ENCODE measurements around the gene COL1A2.

The COL1A2 gene

DNA sequence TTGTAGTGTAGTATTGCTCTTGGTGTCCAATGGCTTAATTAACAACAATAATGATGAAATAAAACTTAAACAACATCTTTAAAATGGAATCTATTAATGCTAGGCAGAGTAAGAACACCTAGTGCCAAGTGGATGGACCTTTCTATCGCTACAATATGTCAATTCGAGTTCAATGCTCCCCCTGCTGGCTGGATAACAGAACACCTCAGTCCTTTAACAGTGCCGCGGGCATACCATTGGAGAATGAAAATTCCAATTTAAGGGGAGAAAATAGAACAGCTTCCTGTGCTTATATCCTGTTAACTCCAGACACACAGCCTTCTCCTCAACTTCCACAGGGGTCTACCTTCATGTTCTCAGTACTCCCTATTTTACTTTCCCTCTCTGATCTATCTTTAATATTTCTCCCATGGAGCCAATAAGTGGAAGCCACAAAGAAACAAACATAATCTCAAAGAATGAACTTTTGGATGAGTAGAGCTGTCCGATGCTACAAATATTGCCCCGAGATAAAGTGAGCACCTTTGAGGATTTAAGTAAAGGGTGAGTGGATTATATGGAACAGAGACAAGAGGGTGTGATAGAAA lies 41.4 kb downstream of the COL1A2 start:
- peak; percentile 61 for DNase-seq (ENCODE audit: low spot score)

- no peak for DNase-seq (ENCODE audit: low spot score)
Measured at GRCh38 chr7:94436700-94437099, 42.0 kb downstream of the COL1A2 start.

- DNase-seq (ENCODE audit: low spot score): no peak
Measured at GRCh38 chr7:94439893-94440381, 45.2 kb downstream of the COL1A2 start.

- DNase-seq (ENCODE audit: low spot score): no peak
Measured at GRCh38 chr7:94440451-94441039, 45.9 kb downstream of the COL1A2 start.

DNA sequence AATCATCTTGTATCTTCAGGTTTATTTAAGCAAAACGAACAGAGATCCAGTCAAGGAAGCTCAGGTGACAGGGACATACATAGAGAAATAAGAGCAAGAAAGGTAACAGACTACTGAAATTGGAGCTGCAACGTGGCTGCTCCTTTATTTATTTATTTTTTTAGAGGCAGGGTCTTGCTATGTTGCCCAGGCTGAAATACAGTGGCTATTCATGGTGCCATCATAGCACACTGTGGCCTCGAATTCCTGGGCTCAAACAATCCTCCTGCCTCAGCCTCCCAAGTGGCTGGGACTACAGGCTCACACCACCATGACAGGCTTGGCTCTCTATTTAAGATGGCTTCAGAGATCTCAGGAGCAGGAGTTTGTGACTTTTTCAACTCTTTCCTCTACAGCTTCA lies 46.4 kb downstream of the COL1A2 start:
- DNase-seq (ENCODE audit: low spot score): no peak

- DNase-seq (ENCODE audit: low spot score): no peak
Measured at GRCh38 chr7:94442639-94443038, 47.9 kb downstream of the COL1A2 start.

DNA sequence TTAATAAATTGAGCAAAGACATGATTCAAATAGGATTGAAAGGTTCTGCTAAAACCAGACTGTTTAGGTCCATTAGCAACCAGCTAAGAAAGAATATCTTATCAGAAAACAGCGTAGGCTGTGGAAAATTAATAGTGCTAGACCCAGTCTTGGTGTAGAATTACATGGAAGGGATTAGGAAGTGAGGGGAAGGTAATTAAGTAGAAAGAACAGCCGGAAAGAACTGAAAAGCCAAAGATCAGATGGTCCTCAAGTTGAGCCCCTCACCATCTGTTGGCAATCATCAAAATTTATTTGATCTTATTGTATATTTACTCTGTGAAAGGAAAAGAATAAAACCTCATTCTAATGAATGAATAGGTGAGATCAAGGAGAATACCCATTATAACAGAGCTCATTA lies 50.1 kb downstream of the COL1A2 start:
- no peak for DNase-seq (ENCODE audit: low spot score)

DNA sequence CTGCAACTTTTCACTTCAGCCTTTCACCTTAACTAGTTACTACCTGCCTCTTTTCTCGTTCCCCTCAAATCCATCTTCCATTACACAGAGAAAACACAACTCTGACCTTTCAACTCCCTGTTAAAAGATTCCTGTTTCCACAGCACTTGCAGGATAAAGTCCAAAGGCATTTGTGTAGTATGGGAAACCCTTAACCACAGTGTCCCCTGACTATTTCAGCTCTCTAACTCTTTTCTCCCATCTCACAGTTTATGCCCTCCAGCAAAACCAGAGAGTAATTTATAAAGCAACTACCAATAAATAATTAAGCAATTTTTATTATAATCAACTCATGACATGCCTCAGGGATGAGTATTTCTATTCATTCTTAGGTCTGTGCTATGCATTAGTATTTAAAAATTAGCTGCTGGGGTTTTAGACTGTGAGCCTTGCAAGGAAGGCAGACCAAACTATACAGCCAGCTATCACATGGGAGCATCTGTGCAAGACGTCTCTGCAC lies 51.0 kb downstream of the COL1A2 start:
- no peak for DNase-seq (ENCODE audit: low spot score)

GRCh38 chr7:94446308-94446707 lies 51.6 kb downstream of the COL1A2 start:
- DNase-seq (ENCODE audit: low spot score): no peak

- peak; percentile 30 for DNase-seq (ENCODE audit: low spot score)
Measured at GRCh38 chr7:94449151-94449725, 54.5 kb downstream of the COL1A2 start.

DNA sequence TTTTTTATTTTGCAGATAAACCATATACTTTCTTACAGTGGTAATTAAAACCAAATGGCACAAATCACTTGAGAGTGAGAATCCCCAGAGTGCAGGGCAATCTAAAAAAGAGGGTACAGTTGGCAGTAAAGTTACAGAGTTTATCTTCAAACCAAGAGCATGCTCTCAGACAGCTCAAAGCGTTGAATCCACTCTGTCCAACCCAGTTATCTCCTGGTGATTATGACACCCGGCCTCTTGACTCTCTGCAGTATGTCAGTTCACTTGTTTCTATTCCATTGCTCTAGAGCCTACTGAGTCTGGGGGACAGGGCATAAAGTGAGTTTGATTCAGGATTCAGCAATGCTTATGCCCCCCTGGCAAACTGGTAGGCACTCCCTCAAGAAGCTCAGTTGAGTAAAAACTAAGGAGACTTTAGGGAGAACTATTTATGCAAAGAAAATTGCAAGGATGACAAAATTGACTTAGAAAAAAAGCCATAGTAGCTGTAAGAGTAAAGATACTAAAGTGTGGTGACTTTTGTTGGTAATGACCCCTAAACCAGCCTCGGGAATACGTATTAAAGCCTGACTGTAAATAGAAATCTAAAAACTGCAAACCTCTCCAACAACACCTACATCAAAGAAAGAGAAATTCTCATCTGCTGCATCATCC lies 55.5 kb downstream of the COL1A2 start:
- no peak for DNase-seq (ENCODE audit: low spot score)

DNA sequence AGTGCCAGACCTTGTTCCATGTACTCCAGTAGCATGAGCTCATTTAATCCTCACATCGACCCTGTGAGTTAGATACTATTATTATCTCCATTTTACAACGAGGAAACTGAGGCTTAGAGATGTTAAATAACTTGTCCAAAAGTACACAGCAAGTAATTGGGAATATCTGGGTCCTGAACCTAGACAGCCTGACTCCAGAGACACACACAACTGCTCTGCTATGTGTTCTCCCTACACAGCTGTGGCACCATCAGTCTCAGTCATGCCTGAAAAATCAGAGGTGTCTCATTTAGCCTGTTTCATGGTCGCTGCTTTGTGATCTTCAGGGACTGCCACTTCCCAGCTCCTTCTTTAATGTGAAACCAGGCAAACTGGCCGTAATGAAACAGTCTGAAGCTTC lies 56.5 kb downstream of the COL1A2 start:
- DNase-seq (ENCODE audit: low spot score): no peak

DNA sequence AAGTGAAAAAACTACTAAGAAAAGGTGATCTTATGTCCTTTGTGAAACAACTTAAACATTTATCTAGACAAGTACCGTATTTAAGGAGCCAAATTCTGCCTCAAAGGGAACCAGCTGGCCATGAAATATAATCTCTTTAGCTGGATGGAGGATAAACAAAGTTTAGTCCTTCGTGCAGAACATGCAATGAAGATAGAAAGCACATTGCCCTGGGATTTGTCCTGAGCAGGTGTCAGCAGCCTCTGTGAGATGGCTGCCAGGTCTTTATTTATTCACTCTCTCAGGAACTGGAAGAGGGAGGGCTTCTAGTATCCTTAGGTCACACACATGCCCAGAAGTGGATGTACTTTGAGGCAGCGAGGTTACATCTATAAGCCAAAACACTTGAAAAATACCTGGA lies 57.5 kb downstream of the COL1A2 start:
- no peak for DNase-seq (ENCODE audit: low spot score)

GRCh38 chr7:94453898-94454297 lies 59.2 kb downstream of the COL1A2 start:
- no peak for DNase-seq (ENCODE audit: low spot score)

DNA sequence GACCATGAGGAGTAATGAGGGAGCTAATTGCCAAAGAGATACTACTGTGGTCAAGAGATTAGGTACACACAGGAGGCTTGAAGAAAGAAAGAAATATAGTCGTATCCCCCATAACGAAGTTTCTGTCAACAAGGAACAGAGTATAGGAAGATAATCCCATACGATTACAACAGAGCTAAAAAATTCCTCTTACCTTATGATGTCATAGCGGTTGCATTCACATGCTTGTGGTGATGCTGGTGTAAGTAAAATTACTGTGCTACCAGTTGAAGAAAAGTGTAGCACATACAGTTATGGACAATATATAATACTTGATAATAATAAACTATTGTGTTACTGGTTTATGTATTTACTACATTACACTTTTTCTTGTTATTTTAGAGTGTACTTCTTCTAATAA lies 63.3 kb downstream of the COL1A2 start:
- DNase-seq (ENCODE audit: low spot score): no peak

- DNase-seq (ENCODE audit: low spot score): no peak
Measured at GRCh38 chr7:94466516-94466915, 71.8 kb downstream of the COL1A2 start.

DNA sequence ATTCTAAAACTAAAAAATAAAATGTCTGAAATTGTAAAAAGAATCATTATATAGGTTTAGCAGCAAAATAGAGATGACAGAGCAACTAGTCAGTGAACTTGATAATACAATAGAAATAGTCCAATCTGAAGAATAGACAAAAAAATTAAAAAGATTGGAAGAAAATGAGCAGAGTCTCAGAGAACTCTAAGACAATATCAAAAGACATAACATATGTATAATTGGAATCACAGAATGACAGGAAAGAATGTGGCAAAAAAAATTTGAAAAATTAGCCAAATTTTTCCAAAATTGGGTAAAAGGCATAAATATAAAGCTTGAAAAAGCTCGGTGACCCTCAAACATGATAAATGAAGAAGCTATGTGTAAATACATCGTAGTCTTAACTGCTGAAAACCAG lies 76.9 kb downstream of the COL1A2 start:
- DNase-seq (ENCODE audit: low spot score): no peak

- DNase-seq (ENCODE audit: low spot score): no peak
Measured at GRCh38 chr7:94472608-94473007, 77.9 kb downstream of the COL1A2 start.

DNA sequence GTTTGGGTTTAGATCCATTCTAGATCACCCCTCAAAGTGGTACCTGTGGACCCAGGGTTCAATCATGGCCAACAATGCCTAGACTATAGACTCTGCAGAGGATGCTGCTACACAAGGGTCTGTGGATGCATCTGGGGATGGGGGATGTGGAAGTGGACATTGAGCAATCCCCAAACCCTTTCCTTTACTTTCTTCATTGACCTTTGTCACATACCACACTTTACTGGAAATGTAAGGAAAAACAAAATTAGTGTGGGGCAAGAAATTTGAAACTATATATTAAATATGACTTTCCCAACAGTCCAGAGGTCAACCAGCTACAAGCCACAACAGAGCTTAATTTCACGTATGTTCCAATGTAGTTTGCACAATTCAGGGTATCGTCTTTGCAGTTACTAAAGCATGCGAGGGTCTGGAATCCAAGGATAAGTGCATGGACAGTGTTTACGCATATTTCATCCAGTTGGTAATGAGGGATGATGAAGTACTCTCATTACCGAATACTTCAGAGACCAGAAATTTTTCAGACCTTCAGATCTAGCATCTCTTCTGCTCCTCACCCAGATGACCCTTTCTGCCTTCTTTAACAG lies 81.7 kb downstream of the COL1A2 start:
- DNase-seq (ENCODE audit: low spot score): no peak

DNA sequence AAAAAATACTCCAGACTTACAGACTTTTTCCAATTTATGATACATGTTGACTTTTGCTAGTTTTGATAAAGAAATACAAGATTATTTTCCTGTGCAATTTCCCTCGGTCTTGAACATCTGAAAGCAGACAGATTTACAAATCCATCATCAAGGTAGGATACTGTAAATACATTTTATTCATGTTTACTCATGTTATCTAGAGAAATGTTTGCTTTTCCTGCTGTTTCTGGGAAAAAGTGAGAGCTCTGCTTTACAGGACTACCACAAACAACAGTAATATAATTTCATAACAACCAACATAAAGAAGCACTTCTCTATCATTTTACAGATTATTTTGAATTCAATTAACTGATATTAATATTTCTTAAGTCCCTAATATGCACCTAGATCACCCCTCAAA lies 83.2 kb downstream of the COL1A2 start:
- DNase-seq (ENCODE audit: low spot score): no peak

GRCh38 chr7:94478648-94479214 lies 84.0 kb downstream of the COL1A2 start:
- no peak for DNase-seq (ENCODE audit: low spot score)

All from CD4-positive, alpha-beta T cell treated with Interleukin-2 at 100 ng/mL for 4 hours (primary cell).